ENCODE data around the gene KIAA1614. TPM values are rescaled to one million over a fixed set of nuclear protein-coding genes. Genes with fewer than 3 reads are reported as not detected.

KIAA1614 gene
- total RNA-seq, 1 experiment from 2014 or later: 0.15 TPM

GRCh38 chr1:180934563-180934962, 21.9 kb downstream of the KIAA1614 start:
- no peak overlapping the region for H3K4me2 ChIP-seq
- DNase-seq: no peak
- H3K4me3 ChIP-seq: no peak overlapping the region
- intact Hi-C loops (cut with micrococcal nuclease; ENCODE audit: unreplicated experiment): no loop called here
- no peak overlapping the region for H3K27ac ChIP-seq
- no peaks in the 10 kb centered on the region for H3F3A ChIP-seq (ENCODE audit: insufficient read depth, low read depth)
- ChIA-PET POLR2A (ENCODE audit: unreplicated experiment) (no interaction called here), CTCF (no interaction called here)
- no peak overlapping the region for H2AFZ ChIP-seq
- BruUV-seq (replicated peaks): no TSS peak
- TF ChIP-seq, protein P1, sequence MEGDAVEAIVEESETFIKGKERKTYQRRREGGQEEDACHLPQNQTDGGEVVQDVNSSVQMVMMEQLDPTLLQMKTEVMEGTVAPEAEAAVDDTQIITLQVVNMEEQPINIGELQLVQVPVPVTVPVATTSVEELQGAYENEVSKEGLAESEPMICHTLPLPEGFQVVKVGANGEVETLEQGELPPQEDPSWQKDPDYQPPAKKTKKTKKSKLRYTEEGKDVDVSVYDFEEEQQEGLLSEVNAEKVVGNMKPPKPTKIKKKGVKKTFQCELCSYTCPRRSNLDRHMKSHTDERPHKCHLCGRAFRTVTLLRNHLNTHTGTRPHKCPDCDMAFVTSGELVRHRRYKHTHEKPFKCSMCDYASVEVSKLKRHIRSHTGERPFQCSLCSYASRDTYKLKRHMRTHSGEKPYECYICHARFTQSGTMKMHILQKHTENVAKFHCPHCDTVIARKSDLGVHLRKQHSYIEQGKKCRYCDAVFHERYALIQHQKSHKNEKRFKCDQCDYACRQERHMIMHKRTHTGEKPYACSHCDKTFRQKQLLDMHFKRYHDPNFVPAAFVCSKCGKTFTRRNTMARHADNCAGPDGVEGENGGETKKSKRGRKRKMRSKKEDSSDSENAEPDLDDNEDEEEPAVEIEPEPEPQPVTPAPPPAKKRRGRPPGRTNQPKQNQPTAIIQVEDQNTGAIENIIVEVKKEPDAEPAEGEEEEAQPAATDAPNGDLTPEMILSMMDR (conservative IDR thresholded peaks at IDR 0.05): no peak
- TF ChIP-seq EZH2 (IDR thresholded peaks at IDR 0.05; ENCODE audit: low read depth): no peak
- H3K9me2 ChIP-seq (ENCODE audit: insufficient read depth): no peaks in the 10 kb centered on the region
- H3K79me2 ChIP-seq (ENCODE audit: low read depth): no peaks in the 10 kb centered on the region
- no peaks in the 10 kb centered on the region for H3K4me1 ChIP-seq (replicated peaks; ENCODE audit: insufficient read depth)
- H3K27me3 ChIP-seq (ENCODE audit: insufficient read depth, low read depth): no peaks in the 10 kb centered on the region
- no peaks in the 10 kb centered on the region for H4K20me1 ChIP-seq (ENCODE audit: insufficient read depth)
- H3K9me3 ChIP-seq (ENCODE audit: insufficient read depth, low read depth): no peaks in the 10 kb centered on the region
- H3K36me3 ChIP-seq (ENCODE audit: low read depth): no peaks in the 10 kb centered on the region

DNA sequence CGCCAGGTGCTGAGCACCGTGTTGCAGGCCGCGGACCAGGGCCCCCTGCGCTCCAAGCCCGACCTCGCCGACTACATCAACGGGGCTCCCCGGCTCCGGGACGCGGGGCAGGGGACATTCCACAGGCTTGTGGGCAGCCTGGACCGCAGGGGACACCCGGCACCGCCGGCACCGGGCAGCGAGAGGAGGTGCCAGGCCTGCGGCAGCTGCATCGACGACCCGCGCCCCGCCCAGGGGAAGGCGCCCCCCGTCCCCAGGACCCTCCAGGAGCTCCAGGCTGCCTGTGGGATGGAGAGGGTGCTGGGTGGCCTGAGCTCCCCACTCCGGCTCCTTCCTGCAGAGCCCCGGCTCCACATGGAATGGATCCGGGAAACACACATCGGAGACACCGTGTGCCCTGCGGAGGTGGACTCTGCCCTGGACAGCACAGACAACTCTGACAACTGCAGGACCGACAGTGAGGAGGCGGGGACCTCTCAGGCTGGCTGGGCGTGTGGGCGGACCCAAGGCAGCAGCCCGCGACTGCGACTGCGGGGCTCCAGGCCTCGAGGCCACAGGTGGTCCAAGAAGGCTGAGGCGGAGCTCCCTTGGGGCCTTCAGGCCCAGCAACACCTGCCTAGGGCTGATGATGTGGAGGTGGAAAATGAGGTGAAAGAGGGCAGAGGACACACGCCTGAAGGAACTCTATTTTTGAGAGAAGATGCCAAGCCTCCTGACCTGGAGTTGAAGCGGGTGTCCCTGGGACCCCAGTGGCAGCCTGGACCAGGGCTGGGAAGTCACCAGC, 22.8 kb downstream of the KIAA1614 start:
- H3K36me3 ChIP-seq (ENCODE audit: low read depth): no peaks in the 10 kb centered on the region
- BruUV-seq (replicated peaks): no TSS peak
- CTCF ChIA-PET: no interaction called here
- no peaks in the 10 kb centered on the region for H3K4me1 ChIP-seq (replicated peaks; ENCODE audit: insufficient read depth)
- POLR2A ChIA-PET (ENCODE audit: unreplicated experiment): no interaction called here
- no peak overlapping the region for H3K27ac ChIP-seq
- no peaks in the 10 kb centered on the region for H4K20me1 ChIP-seq (ENCODE audit: insufficient read depth)
- H3K9me2 ChIP-seq (ENCODE audit: insufficient read depth): no peaks in the 10 kb centered on the region
- no peaks in the 10 kb centered on the region for H3K79me2 ChIP-seq (ENCODE audit: low read depth)
- H3F3A ChIP-seq (ENCODE audit: insufficient read depth, low read depth): no peaks in the 10 kb centered on the region
- no peak overlapping the region for H2AFZ ChIP-seq
- H3K27me3 ChIP-seq (ENCODE audit: insufficient read depth, low read depth): no peaks in the 10 kb centered on the region
- TF ChIP-seq EZH2 (IDR thresholded peaks at IDR 0.05; ENCODE audit: low read depth): no peak
- TF ChIP-seq, protein P1 (conservative IDR thresholded peaks at IDR 0.05): no peak
- H3K4me3 ChIP-seq: no peak overlapping the region
- no peak overlapping the region for H3K4me2 ChIP-seq
- intact Hi-C loops (cut with micrococcal nuclease; ENCODE audit: unreplicated experiment): no loop called here
- H3K9me3 ChIP-seq (ENCODE audit: insufficient read depth, low read depth): no peaks in the 10 kb centered on the region
- no peak for DNase-seq

GRCh38 chr1:180936110-180937011, 23.7 kb downstream of the KIAA1614 start:
- Histone ChIP-seq H2AFZ (no peak overlapping the region), H4K20me1 (ENCODE audit: insufficient read depth) (no peaks in the 10 kb centered on the region), H3K27ac (no peak overlapping the region), H3K9me3 (ENCODE audit: insufficient read depth, low read depth) (no peaks in the 10 kb centered on the region), H3K4me2 (no peak overlapping the region), H3K4me1 (replicated peaks; ENCODE audit: insufficient read depth) (no peaks in the 10 kb centered on the region), H3K79me2 (ENCODE audit: low read depth) (no peaks in the 10 kb centered on the region), H3K36me3 (ENCODE audit: low read depth) (no peaks in the 10 kb centered on the region), H3F3A (ENCODE audit: insufficient read depth, low read depth) (no peaks in the 10 kb centered on the region), H3K27me3 (ENCODE audit: insufficient read depth, low read depth) (no peaks in the 10 kb centered on the region), H3K9me2 (ENCODE audit: insufficient read depth) (no peaks in the 10 kb centered on the region), H3K4me3 (no peak overlapping the region)
- no TSS peak for BruUV-seq (replicated peaks)
- ChIA-PET CTCF (no interaction called here), POLR2A (ENCODE audit: unreplicated experiment) (no interaction called here)
- intact Hi-C loops (cut with micrococcal nuclease; ENCODE audit: unreplicated experiment): no loop called here
- TF ChIP-seq EZH2 (IDR thresholded peaks at IDR 0.05; ENCODE audit: low read depth): no peak
- TF ChIP-seq, protein P1 (conservative IDR thresholded peaks at IDR 0.05): no peak
- DNase-seq: no peak

All from PC-9 (cell line).